Cardiac atrium fibroblast (primary cell): ENCODE measurements around the gene LURAP1L. TPM values are rescaled to one million over a fixed set of nuclear protein-coding genes. Genes with fewer than 3 reads are reported as not detected.

ENCODE experiments used
- total RNA-seq: library from RNA; depleted of rRNA; stranded (reverse); fragments of >200 nt; gene quantifications from 2 replicates; pipeline ENCODE4 v1.2.3, GENCODE V29; 2015

LURAP1L gene, protein sequence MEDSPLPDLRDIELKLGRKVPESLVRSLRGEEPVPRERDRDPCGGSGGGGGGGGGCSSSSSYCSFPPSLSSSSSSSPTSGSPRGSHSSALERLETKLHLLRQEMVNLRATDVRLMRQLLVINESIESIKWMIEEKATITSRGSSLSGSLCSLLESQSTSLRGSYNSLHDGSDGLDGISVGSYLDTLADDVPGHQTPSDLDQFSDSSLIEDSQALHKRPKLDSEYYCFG
- 7.6 and 16.2 TPM in 2 replicates for total RNA-seq

GRCh38 chr9:12774861-12775678 is at the start of gene LURAP1L:
Gene LURAP1L (plus strand): TSS chr9:12775020. CDS start chr9:12775716, 696 bp downstream.

Other genes with a start within 250 kb of the LURAP1L start
- gene TYRP1, start 81.6 kb upstream of the LURAP1L start, total RNA-seq: 0.32 TPM in 1 of 2 replicates, not detected in the other